PC-9 (cell line): ENCODE data around the gene PLAC1. TPM values are rescaled to one million over a fixed set of nuclear protein-coding genes. Genes with fewer than 3 reads are reported as not detected.

Experiments
- BruUV-seq: library from RNA; stranded (reverse); fragments of 400-500 nt; replicated peaks from 2 replicates; lab custom pipeline; 2021; lab: Mats Ljungman, UMichigan
- CTCF ChIA-PET: fragments of 300-600 bp; sonication (Branson Sonifier 250); formaldehyde crosslinking; loops from one replicate; lab custom pipeline; 2022; ENCODE audit warnings: antibody characterized with exemption; lab: Charles Lee
- POLR2A ChIA-PET: fragments of 300-600 bp; sonication (Branson Sonifier 250); formaldehyde crosslinking; loops from one replicate; lab custom pipeline; 2022; ENCODE audit warnings: antibody characterized with exemption; ENCODE audit not compliant: unreplicated experiment; lab: Charles Lee
- DNase-seq, 2 experiments: peaks; one replicate each; pipeline versions ENCODE4 v3.0.0 to v3.0.0-alpha.2; 2015 to 2022; ENCODE audit warnings: mixed read lengths in 1 of 2
- H2AFZ ChIP-seq: fragments of 200-600 bp; sonication (generic); 2 replicates; pipeline ENCODE4 v1.8.1; 2017; ENCODE audit warnings: antibody characterized with exemption
- H3F3A ChIP-seq: fragments of 200-600 bp; sonication (generic); 2 replicates; pipeline ENCODE4 v1.8.1; 2017; ENCODE audit warnings: antibody characterized with exemption, mild to moderate bottlenecking, low read depth; ENCODE audit not compliant: insufficient read depth
- H3K27ac ChIP-seq: fragments of 200-600 bp; sonication (generic); 2 replicates; pipeline ENCODE4 v1.6.1; 2016; ENCODE audit warnings: mixed run types
- H3K27me3 ChIP-seq: fragments of 200-600 bp; sonication (generic); 2 replicates; pipeline ENCODE4 v1.6.1; 2016; ENCODE audit warnings: low read depth, mixed run types; ENCODE audit not compliant: insufficient read depth
- H3K36me3 ChIP-seq: fragments of 200-600 bp; sonication (generic); 2 replicates; pipeline ENCODE4 v1.6.1; 2016; ENCODE audit warnings: low read depth, mixed run types
- H3K4me1 ChIP-seq: fragments of 200-600 bp; sonication (generic); replicated peaks from 2 replicates; pipeline ENCODE4 v1.6.1; 2016; ENCODE audit warnings: mixed run types; ENCODE audit not compliant: insufficient read depth
- H3K4me2 ChIP-seq: fragments of 200-600 bp; sonication (generic); 2 replicates; pipeline ENCODE4 v1.6.1; 2017; ENCODE audit warnings: mixed run types
- H3K4me3 ChIP-seq: fragments of 200-600 bp; sonication (generic); 2 replicates; pipeline ENCODE4 v1.6.1; 2016; ENCODE audit warnings: mixed run types
- H3K79me2 ChIP-seq: fragments of 200-600 bp; sonication (generic); 2 replicates; pipeline ENCODE4 v1.6.1; 2017; ENCODE audit warnings: low read depth, mixed run types
- H3K9me2 ChIP-seq: fragments of 200-600 bp; sonication (generic); 2 replicates; pipeline ENCODE4 v1.8.1; 2017; ENCODE audit warnings: mild to moderate bottlenecking; ENCODE audit not compliant: insufficient read depth
- H3K9me3 ChIP-seq: fragments of 200-600 bp; sonication (generic); 2 replicates; pipeline ENCODE4 v1.8.1; 2016; ENCODE audit warnings: low read depth; ENCODE audit not compliant: insufficient read depth
- H4K20me1 ChIP-seq: fragments of 200-600 bp; sonication (generic); 2 replicates; pipeline ENCODE4 v1.8.1; 2017; ENCODE audit not compliant: insufficient read depth
- CTCF ChIP-seq: fragments of 200-600 bp; sonication (generic); conservative IDR thresholded peaks from 2 replicates; pipeline ENCODE4 v1.6.1; 2017; ENCODE audit warnings: mixed run types, antibody characterized with exemption, mild to moderate bottlenecking, moderate library complexity
- EZH2 ChIP-seq: fragments of 200-600 bp; sonication (generic); IDR thresholded peaks from 2 replicates; pipeline ENCODE4 v1.8.0; 2017; ENCODE audit warnings: antibody characterized with exemption, low read depth
- intact Hi-C: fragments of 100-400 bp; cut with micrococcal nuclease; formaldehyde crosslinking; loops from one replicate; pipeline ENCODE4 v1.10.0; 2022; ENCODE audit not compliant: unreplicated experiment
- total RNA-seq: library from RNA; stranded (reverse); gene quantifications from 2 replicates; pipeline ENCODE4 v1.2.3, GENCODE V29; 2021

Gene PLAC1
- total RNA-seq, 1 experiment from 2014 or later, result 2.1 TPM

- intact Hi-C loops, result no loop called here
- BruUV-seq, result no TSS peak
These were observed 58.9 kb downstream of the PLAC1 start for GRCh38 chrX:134599184-134599914.

GRCh38 chrX:134592303-134592702 is 66.0 kb downstream of the PLAC1 start:
- no peak for DNase-seq
- Histone ChIP-seq H3F3A (no peaks in the 10 kb centered on the region), H3K36me3 (no peaks in the 10 kb centered on the region), H3K4me1 (peaks cover 10% of the 10 kb centered on the region), H3K9me2 (no peaks in the 10 kb centered on the region; the same call in 1 of the 2 replicates), H3K4me3 (no peak overlapping the region), H3K27ac (no peak overlapping the region), H3K79me2 (no peaks in the 10 kb centered on the region), H3K9me3 (no peaks in the 10 kb centered on the region), H3K4me2 (no peak overlapping the region), H4K20me1 (no peaks in the 10 kb centered on the region), H2AFZ (no peak overlapping the region), H3K27me3 (no peaks in the 10 kb centered on the region)
- ChIA-PET CTCF (no interaction called here), POLR2A (no interaction called here)
- TF ChIP-seq EZH2, result no peak
- TF ChIP-seq CTCF, result no peak
- intact Hi-C loops, result no loop called here
- BruUV-seq, result no TSS peak

More at GRCh38 chrX:134599184-134599914, 58.9 kb downstream of the PLAC1 start:
- Histone ChIP-seq H3K4me2 (no peak overlapping the region), H3K79me2 (no peaks in the 10 kb centered on the region), H3K36me3 (no peaks in the 10 kb centered on the region), H4K20me1 (no peaks in the 10 kb centered on the region), H3K4me3 (no peak overlapping the region), H3K27ac (no peak overlapping the region), H3K9me3 (peaks cover 5% of the 10 kb centered on the region), H3K4me1 (peaks cover 23% of the 10 kb centered on the region), H2AFZ (no peak overlapping the region), H3K27me3 (no peaks in the 10 kb centered on the region), H3K9me2 (no peaks in the 10 kb centered on the region; the same call in 1 of the 2 replicates), H3F3A (peaks cover 8% of the 10 kb centered on the region; the same call in 1 of the 2 replicates)
- ChIA-PET CTCF (no interaction called here), POLR2A (no interaction called here)
- DNase-seq, result no peak
- no peak for TF ChIP-seq EZH2
- TF ChIP-seq CTCF, result no peak

GRCh38 chrX:134591502-134591901 is 66.8 kb downstream of the PLAC1 start:
- ChIA-PET POLR2A (no interaction called here), CTCF (no interaction called here)
- DNase-seq, result no peak
- H3K4me3 ChIP-seq, result no peak overlapping the region
- H2AFZ ChIP-seq, result no peak overlapping the region
- peaks cover 10% of the 10 kb centered on the region for H3K4me1 ChIP-seq
- BruUV-seq, result no TSS peak
- H3F3A ChIP-seq, result no peaks in the 10 kb centered on the region
- no peak overlapping the region for H3K27ac ChIP-seq
- no peaks in the 10 kb centered on the region; the same call in 1 of the 2 replicates for H3K9me2 ChIP-seq
- H3K36me3 ChIP-seq, result no peaks in the 10 kb centered on the region
- no peaks in the 10 kb centered on the region for H4K20me1 ChIP-seq
- H3K9me3 ChIP-seq, result no peaks in the 10 kb centered on the region
- no peak overlapping the region for H3K4me2 ChIP-seq
- TF ChIP-seq CTCF (no peak), EZH2 (no peak)
- no peaks in the 10 kb centered on the region for H3K79me2 ChIP-seq
- H3K27me3 ChIP-seq, result no peaks in the 10 kb centered on the region
- intact Hi-C loops, result no loop called here
